ENCODE results near the gene SLC25A25.
"Not testable (repeated sequence)": the region's sequence is repeated elsewhere in the genome, so short reads cannot be mapped to it uniquely, and the experiment has no call there.

SLC25A25 gene

DNA sequence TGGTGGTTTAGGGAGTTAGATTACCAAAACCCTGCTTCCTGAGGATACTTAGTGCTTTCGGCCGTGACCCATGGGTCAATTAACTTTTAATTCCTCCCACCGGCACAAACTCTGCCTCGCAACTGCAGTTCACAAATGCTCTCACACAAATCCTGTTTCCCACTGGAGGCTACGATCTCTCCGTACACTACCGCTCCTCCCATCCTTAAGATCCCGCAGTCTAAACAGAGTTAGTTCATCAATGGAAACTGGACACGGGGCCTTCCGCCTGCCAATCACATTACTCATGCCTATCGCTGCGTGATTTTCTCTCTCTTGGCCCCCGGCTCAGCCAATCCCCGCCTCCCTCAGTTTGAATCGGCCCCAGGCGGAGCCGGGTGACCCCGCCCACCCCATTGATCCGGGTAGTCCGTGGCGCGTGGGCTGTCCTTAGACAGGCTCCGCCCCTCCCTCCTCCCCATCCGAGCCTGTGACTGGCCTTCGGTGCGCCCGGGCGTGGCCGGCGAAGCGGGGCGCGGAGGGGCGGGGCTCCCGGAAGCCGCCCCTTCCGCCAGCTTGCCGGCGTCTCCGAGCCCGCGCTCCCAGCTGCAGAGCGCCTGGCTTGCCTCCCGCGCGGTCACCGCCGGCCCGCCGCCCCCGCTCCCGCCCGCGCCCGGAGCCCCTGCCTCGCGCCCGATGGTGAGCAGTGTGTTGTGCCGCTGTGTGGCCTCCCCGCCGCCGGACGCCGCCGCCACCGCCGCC is at the start of gene SLC25A25:
TSS of gene SLC25A25 (plus strand) at position 588 of the 741 bp plus-strand sequence. CDS start at position 676, 88 bp downstream.
- peak; percentile 97 for DNase-seq

DNA sequence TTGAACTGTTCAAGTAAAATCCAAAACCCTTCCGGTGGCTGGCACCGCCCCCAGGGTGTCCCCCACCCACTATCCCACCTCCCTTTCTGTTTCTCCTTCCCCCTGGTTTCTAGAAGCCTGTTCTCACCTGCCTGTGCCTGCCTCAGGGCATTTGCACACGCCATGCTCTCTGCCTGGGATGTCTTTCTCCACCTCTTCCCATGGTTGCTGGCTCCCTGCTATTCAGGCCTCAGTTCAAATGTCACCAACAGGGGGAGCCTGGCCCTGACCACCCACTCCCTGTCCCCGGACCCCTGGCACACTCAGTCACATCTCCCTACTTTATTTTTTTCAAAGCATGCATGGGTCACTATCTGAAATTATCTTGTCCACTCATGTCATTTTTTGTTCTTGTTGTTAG is 47.3 kb upstream of the SLC25A25 start:
- DNase-seq, result no peak

DNA sequence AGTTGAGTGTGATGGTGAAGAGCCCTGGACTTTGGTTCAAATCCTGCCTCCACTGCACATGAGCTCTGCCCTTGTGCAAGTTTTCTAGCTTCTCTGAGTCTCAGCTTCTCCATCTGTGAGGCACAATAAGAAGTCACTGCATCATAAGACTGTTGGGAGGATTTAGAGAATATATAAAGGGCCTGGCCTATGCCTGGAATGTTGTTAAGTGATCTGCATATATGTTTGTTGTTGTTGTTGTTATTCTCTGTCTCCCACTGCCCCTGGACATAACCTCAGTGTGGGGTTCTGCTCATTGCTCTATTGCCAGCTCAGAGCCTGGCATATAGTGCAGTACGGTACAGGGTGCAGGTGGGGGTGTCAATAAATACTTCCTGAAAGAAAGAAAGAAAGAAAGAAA is 46.9 kb upstream of the SLC25A25 start:
- DNase-seq, result no peak

DNA sequence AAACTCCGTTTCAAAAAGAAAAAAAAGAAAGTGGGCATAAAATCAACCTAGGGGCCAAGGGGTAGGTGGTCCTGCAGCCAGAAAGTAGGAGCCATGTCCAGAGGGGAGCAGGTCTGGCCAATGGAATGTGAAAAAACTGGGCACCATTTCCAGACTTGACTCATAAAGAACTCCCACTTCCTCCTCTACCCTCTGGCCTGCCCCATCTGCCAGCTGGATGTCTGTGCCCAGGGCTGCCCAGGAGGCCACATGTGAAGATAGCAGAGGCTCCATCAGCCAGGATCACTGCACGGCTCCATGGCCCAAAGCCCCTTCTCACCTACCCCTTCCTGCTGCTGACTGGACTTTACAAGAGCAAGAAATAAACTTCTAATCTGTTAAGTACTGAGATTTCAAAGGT is 45.1 kb upstream of the SLC25A25 start:
- DNase-seq, result no peak

DNA sequence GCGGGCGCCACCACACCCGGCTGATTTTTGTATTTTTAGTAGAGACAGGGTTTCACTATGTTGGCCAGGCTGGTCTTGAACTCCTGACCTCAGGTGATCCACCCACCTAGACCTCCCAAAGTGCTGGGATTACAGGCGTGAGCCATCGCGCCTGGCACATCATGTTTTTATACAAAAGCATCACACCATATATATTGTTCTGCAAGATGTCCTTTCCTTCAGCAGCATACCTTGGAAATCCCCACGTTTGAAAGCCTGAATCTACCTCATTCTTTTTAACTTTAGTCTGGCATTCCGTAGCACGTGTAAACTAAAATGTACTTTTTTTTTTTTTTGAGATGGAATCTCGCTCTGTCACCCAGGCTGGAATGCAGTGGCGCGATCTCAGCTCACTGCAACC is 44.4 kb upstream of the SLC25A25 start:
- not testable (repeated sequence) for DNase-seq

DNA sequence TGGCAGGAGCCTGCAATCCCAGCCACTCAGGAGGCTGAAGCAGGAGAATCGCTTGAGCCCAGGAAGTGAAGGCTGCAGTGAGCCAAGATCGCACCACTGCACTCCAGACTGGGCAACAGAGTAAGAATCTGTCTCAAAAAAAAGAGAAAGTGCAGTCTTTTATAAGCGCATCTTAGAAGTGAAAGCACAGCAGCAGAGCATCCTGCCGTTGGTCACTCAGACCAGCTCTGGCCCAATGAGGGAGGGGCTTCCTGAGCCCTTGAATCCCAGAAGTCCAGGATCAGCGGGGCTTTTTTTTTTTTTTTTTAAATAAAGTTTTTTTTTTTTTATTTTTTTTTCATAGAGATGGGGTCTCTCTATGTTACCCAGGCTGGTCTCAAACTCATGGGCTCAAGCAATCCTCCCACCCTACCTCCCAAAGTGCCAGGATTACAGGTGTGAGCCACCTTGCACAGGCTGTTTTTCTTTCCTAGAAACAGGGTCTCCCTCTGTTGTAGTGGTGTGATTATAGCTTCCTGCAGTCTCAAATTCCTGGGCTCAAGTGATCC is 43.2 kb upstream of the SLC25A25 start:
- DNase-seq, result no peak

DNA sequence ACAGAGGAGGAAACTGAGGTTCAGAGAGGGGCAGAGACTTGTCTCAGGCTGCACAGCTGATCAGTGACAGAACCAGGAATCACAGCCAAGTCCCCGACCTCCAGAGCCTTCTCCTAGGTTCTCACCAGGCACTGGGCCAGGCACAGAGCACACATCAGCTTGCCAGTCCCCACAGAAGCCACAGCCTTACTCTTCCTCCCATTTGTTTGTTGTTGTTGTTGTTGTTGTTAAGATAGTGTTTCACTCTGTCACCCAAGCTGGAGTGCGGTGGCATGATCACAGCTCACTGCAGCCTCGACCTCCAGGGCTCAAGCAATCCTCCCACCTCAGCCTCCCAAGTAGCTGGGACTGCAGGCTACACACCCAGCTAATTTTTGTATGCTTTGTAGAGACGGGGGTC is 42.3 kb upstream of the SLC25A25 start:
- no peak for DNase-seq

DNA sequence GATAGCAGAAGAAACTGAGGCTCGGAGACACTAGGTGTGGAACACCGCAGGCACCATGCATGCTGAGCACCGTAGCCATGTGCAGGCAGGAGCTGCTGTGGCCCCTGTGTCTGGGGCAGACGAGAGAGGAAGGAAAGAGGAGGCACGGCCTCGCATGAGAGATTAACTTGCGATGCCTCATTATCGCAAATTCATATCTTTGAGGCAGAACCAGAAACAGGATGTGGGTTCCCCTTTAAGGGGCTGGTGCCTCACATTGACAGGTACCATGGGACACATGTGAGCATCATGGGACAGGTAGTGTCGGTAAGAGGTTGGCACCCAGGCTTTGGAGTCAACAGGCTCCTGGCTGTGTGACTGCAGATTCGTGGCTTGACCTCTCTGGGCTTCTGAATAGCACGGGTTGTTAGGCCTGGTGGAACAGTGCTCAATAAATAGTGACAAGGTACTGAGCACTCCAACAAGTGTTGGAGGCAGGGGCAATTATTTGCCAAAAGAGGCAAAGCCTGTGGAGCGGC is 41.7 kb upstream of the SLC25A25 start:
- DNase-seq, result peak; percentile 72

DNA sequence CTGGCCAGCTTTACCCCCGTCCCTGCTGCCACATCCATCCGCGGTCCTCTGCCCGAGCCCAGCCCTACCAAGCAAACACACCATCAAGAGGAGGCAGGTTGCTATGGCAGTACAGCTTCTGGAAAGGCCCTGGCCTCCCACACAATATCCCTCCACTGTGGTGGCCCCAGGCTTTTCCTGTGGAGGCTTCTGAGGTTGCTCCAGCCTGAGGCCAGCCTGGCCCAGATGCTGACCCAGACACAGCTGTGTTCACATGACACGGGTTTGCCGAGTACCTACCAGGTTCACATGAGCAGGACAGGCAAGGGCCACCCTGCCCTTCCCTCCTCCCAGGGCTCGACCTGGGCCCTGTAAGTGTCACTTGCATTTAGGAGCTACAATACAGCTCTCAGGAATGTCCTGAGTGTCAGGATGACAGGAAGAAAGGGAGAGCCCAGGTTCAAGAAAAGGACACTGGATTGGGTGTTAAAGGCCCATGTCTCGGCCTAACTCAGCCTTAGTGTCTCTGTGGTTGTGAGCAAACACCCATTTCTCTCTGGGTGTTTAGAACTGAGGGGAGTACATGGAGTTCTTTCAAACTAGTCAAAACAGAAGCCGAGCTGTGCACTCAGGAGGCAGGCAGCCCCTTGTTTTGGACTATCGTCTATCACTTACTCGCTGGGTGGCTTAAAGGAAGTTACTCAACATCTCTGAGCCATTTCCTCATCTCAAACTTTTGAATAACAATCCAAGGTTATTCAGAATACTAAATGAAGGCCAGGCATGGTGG is 41.1 kb upstream of the SLC25A25 start:
- DNase-seq, result peak; percentile 65

DNA sequence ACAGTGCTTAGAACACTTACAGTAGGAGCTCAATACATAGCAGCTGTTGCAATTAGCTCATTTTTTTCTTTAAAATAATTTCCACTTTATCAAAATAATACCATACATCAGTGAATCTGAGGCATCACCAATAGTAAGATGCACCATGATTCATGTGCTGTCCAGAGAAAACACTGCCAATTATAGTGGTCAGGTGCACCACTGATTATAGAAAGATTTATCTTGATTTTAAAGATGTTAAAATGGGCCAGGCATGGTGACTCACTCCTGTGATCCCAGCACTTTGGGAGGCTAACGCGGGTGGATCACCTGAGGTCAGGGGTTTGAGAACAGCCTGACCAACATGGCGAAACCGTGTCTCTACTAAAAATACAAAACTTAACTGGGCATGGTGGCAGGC is 40.3 kb upstream of the SLC25A25 start:
- no peak for DNase-seq

DNA sequence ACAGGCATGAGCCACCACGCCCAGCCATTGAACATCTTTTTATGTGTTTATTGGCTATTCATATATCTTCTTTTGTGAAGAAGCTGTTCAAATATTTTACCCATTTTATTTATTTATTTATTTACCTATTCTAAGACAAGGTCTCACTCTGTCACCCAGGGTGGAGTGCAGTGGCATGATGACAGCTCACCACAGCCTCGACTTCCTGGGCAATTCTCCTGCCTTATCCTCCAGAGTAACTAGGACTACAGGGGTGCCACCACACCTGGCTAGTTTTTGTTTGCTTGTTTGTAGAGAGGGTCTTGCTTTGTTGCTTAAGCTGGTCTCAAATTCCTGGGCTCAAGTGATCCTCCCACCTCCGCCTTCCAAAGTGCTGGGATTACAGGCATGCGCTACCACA is 34.4 kb upstream of the SLC25A25 start:
- DNase-seq, result no peak

DNA sequence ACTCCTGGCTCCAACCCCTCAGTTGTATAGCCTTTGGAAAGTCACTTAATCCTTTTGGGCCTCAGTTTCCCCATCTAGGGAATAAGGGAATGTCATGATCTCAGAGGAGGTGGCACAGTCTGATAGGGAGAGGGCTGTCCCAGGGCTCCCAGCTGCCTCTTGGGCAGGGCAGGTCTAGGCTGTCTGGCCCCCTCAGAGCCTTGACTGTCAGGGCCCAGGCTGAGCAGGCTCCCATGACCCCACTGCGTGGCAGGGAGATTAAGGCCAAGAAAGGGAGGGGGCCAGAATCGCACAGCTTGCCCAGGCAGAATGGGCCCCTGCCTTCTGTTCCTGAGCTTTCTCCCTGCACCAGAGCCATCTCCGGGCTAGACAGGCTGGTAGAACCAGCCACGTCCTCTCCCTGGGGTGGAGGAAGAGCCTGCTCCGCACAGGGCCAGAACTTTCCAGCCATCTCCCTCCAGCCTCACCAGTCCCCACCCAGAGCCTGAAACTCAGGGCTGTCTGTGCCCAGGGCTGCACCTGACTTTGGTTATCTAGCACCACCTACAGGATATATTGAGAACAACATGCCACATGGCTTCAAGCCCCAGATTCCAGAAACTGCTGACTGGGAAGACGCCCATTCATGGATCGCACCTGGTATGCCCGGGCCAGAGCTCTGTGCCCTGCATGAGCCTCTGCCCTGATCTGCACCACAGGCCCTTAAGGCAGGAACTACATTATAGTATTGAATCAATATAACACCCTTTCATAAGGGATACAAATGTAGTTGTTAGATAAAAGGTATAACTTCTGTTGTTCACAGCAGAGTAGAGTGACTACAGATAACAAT is 33.0 kb upstream of the SLC25A25 start:
- DNase-seq, result peak; percentile 45

DNA sequence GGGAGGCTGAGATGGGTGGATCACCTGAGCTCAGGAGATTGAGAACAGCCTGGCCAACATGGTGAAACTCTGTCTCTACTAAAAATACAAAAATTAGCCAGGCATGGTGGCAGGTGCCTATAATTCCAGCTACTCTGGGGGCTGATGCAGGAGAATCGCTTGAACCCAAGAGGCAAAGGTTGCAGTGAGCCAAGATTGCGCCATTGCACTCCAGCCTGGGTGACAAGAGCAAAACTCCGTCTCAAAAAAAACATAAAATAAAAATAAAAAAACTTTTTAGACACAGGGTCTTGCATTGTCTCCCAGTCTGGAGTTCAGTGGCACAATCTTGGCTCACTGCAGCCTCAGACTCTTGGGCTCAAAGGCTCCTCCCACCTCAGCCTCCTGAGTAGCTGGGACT is 31.5 kb upstream of the SLC25A25 start:
- not testable (repeated sequence) for DNase-seq

DNA sequence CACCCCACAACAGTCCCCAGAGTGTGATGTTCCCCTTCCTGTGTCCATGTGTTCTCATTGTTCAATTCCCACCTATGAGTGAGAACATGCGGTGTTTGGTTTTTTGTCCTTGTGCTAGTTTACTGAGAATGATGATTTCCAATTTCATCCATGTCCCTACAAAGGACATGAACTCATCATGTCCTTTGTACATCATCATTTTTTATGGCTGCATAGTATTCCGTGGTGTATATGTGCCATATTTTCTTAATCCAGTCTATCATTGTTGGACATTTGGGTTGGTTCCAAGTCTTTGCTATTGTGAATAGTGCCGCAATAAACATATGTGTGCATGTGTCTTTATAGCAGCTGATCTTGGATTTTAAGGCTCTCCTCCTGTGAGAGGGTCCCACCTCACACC is 27.2 kb upstream of the SLC25A25 start:
- not testable (repeated sequence) for DNase-seq

DNA sequence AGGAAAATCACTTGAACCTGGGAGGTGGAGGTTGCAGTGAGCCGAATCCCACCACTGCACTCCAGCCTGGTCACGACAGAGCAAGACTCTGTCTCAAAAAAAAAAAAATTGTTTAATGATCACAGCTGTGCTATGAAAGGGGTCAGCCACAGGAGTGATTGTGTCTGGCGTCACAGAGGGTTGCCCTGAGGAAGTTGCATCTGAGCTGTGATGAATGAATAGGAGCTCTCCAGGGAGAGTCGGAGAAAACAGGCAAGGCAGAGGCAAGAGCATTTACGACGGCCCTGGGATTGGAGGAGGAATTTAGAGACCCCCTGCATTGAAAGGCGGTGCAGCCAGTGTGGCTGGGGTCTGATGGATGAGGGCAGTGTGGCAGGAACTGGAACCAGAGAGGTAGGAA is 26.0 kb upstream of the SLC25A25 start:
- no peak for DNase-seq

DNA sequence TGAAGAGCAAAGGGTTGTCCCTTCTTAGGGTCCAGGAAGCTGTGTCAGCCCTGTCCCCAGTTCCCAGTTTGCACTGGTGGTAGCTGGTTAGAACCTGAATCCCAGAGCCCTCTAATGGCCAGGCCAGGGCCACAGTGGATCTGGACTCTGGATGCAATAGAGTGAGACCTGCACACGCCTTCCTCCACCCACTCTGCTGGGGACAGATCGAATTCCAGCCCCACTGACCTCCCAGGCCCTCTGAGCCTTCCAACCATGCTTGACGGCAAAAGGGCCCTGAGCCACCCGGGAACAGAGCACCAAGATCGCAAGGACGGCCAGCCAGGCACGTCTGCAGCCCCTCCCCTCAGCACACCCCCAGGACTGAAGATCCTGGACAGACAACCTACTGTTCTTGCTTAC is 24.6 kb upstream of the SLC25A25 start:
- no peak for DNase-seq

DNA sequence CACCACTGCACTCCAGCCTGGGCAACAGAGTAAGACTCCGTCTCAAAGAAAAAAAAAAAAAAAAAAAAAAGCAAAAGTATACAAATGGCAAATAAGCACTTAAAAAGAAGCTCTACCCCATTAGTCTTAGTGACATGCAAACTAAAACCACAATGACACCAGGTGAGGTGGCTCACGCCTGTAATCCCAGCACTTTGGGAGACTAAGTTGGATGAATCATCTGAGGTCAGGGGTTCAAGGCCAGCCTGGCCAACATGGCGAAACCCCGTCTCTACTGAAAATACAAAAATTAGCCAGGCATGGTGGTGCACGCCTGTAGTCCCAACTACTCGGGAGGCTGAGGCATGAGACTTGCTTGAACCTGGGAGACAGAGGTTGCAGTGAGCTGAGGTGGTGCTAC is 22.6 kb upstream of the SLC25A25 start:
- not testable (repeated sequence) for DNase-seq

DNA sequence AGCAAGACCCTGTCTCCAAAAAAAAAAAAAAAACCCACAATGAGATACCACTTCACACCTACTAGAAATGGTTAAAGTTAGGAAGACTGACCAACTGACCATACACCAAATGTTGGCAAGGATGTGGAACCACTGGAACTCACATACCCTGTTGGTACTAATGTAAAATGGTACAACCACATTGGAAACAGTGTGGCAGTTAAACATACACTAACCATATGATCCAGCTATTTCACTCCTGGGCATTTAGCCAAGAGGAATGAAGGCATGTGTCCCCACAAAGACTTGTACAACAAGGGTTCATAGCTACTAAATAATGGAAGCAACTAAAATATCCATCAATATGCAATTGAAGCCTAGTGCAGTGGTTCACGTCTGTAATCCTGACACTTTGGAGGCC is 22.2 kb upstream of the SLC25A25 start:
- DNase-seq, result no peak

DNA sequence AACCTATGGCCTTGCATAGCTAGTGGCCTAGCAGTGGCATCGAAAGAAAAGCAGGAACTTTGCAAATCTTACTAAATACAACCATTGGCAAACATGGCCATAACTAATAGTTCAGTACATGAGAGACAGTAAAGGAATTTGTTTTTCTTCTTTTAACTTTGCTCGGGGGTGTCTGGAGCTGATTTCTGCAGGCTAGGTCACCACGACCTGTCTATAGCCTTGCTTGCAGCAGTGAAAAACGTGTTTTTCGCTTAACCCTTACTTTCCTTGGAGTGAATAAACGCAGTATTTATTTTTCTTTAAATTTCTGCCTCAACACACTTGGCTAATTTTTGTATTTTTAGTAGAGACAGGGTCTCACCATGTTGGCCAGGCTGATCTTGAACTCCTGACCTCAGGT is 20.8 kb upstream of the SLC25A25 start:
- no peak for DNase-seq

DNA sequence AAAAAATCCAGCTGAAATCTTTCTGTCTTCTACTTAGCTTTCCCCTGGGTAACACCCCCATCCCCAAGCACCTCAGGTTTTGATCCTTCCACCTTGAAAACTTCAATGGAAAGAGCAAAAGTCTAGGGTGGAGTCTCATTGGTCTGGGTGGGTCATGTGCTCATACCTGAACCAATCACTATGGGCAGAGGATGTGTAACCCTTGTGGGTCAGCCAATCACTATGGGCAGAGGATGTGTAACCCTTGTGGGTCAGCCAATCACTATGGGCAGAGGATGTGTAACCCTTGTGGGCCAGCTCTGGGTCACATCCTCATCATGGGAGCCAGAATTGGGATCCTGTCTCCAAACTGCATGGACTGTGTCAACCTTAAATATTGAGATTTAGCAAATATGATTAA is 19.4 kb upstream of the SLC25A25 start:
- no peak for DNase-seq

DNA sequence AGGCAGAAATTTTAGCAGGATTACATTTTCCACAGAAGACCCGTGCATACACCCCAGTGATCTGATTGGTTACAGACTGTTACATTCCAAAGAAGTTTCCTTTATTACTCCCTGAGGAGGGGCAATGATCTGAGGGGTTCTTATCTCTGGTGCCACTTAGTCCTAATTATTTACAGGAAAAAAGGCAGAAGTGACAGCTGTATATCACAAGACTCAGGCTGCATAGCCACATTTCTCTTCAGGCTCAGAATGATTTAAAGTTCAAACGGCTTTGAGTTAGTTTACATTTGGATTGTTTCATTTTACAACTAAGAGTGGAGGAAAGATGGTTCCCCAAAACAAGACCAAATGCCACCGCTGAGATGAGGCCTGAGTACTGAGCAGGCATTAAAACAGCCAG is 18.2 kb upstream of the SLC25A25 start:
- DNase-seq, result no peak

DNA sequence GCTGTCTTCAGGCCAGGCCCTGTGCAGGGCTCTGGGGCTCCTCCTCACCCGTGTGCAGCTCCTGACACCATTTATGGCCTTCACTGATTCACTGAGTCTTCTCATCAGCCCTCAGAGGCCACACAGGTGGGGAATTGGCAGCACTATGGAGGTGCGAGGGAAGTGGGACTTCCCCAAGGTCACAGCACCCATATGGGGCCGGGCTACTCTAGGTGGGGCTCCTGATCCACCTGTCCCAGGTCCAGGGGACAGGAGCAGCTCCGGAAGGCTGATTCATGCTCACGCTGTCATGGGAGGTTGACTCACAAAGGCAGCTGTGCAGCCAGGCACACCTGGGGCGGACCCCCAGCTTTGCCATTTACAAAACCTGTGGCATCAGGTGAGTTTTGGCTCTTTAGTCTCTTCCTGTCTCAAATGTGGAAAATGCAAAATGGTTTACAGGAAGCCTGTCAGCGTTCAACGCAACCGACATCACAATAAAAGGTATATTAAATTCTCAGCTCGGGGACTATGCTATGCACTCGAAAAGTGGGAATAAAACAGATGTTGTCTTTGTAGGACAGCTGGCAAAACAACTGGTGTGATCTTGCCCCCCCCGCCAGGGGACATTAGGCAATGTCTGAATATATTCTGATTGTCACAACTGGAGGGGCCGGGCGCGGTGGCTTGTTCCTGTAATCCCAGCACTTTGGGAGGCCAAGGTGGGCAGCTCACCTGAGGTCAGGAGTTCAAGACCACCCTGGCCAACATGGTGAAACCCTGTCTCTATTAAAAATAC is 15.9 kb upstream of the SLC25A25 start:
- DNase-seq, result no peak

Measured in GF-D8 (cell line).